ENCODE results near the gene DYNLT2B.
"Not testable (repeated sequence)": the region's sequence is repeated elsewhere in the genome, so short reads cannot be mapped to it uniquely, and the experiment has no call there.

The DYNLT2B gene

DNA sequence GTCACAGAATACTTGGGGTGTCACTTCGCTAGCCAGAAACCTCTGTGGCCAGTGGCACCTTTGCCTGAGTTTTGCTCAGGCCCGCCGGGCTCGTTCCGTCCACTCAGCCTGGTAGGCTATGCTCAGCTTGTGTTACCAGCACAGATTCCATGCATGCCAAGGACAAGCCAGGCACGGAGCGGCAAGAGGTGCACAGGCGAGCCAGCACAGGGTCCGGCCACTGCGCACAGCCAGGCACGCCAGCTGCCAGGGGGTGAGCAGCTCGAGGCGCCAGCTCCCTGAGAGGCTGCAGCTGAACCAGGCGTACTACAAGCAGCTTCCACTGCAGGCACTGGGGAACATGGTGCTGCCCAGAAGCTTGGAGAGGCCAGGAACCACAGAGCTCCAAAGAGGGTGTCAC lies 45.2 kb downstream of the DYNLT2B start:
- DNase-seq (ENCODE audit: low read depth in 2 of 2) = no peak

DNA sequence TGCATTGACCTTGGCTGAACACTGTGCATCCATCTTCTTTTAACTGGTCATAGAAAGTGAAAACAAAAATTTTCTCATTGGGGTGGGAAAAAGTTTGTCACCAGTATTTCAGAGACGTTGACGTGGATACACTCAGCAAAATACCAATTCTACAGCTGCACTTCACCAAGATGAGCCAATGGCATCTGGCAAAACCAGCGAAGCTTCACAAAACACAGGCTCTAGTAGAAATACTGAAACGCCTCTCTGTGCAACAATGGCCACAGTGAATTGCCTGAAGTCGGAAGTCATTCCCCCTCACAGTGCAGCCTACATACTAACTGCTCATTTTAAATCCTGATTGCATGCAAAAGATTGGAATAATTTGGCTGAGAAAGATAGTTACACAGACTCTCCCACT lies 47.5 kb downstream of the DYNLT2B start:
- no peak for DNase-seq (ENCODE audit: low read depth in 2 of 2)

DNA sequence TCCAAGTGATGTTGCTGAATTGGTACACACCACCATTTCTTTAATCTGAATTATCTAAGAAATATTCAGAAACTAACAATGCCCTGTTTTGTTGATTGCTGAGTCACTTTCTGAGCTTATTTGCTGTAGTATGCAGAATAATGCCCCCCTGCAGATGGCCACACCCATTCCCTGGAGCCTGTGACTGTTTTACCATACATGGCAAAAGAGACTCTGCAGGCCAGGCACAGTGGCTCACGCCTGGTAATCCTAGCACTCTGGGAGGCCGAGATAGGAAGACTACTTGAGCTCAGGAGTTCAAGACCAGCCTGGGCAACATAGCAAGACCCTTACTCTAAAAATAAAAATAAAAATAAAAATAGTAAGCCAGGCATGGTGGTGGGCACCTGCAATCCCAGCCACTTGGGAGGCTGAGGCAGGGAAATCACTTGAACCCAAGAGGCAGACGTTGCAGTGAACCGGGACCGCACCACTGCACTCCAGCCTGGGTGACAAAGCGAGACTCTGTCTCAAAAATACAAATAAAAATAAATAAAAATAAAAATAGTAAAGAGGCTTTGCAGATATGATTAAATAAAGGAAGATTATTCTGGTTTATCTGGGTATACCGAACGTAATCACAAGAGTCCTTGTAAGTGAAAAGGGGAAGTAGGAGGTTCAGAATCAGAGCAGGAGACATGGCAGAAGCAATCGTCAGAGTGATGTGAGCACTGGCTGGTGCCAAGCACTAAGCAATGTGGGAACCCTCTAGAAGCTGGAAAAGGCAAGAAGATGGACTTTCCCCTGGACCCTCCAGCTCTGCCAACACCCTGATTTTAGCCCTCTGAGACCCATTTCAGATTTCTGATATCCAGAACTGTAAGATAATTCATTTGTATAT lies 49.5 kb downstream of the DYNLT2B start:
- DNase-seq (ENCODE audit: low read depth in 2 of 2) = no peak

GRCh38 chr3:196263819-196264218 lies 54.2 kb downstream of the DYNLT2B start:
- DNase-seq (ENCODE audit: low read depth in 2 of 2) = no peak

DNA sequence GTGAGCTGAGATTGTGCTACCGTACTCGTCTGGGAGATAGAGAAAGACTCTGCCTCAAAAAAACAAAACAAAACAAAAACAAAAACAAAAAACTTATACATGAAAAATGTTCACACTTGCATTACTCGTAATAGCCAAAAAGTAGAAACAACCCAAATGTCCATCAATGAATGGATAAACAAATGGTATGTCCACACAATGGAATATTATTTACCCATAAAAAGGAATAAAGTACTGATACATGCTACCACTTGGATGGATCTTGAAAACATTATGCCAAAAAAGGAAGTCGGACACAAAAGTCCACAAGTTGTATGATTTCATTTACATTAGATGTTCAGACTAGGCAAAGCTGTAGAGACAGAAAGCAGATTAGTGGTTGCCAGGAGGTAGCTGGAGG lies 57.3 kb downstream of the DYNLT2B start:
- no peak for DNase-seq (ENCODE audit: low read depth in 2 of 2)

GRCh38 chr3:196255776-196256175 lies 62.3 kb downstream of the DYNLT2B start:
- DNase-seq (ENCODE audit: low read depth in 2 of 2) = no peak

GRCh38 chr3:196254376-196255283 lies 63.4 kb downstream of the DYNLT2B start:
- DNase-seq (ENCODE audit: low read depth in 2 of 2) = no peak

GRCh38 chr3:196251918-196252317 lies 66.1 kb downstream of the DYNLT2B start:
- no peak for DNase-seq (ENCODE audit: low read depth in 2 of 2)

GRCh38 chr3:196246612-196247308 lies 71.3 kb downstream of the DYNLT2B start:
- no peak for DNase-seq (ENCODE audit: low read depth in 2 of 2)

GRCh38 chr3:196244166-196244565 lies 73.9 kb downstream of the DYNLT2B start:
- not testable (repeated sequence) for DNase-seq (ENCODE audit: low read depth in 2 of 2)

- DNase-seq (ENCODE audit: low read depth in 2 of 2) = no peak
These were observed 76.3 kb downstream of the DYNLT2B start for GRCh38 chr3:196241704-196242103.
